Naive thymus-derived CD8-positive, alpha-beta T cell (primary cell): ENCODE measurements around the gene NOP16. TPM values are rescaled to one million over a fixed set of nuclear protein-coding genes. Genes with fewer than 3 reads are reported as not detected.

Experiments
- ATAC-seq, 2 donors: fragments of 150-1000 bp; cut with Tn5 transposase in 1 of 2; sonication (Bioruptor Pico), chemical (Tn5 transposase) in 1 of 2; 1 replicate in 1 of 2; 2 replicates in 1 of 2; pipeline ENCODE4 v1.10.0; 2021; ENCODE audit warnings: mild to moderate bottlenecking in 2 of 2, moderate library complexity in 2 of 2
- POLR2A ChIA-PET: fragments of 350-600 bp; sonication (Branson Sonifier 250); formaldehyde crosslinking; loops from one replicate; lab custom pipeline; 2021; ENCODE audit warnings: antibody characterized with exemption; lab: Charles Lee
- DNase-seq, 10 donors: peaks; one replicate each; pipeline versions ENCODE4 v3.0.0 to v3.0.0-alpha.2; 2020 to 2022
- H3K27ac Mint-ChIP-seq, 10 donors: one replicate each; pipeline ENCODE4 v1.8.0; 2020 to 2022; ENCODE audit warnings: mild to moderate bottlenecking in 10 of 10, mixed read lengths in 10 of 10, moderate library complexity in 4 of 10, inconsistent platforms in 1 of 10
- H3K27me3 Mint-ChIP-seq, 5 donors: one replicate each; pipeline ENCODE4 v1.8.0; 2021 to 2022; ENCODE audit warnings: mixed read lengths in 5 of 5
- H3K36me3 Mint-ChIP-seq, 3 donors: one replicate each; pipeline ENCODE4 v1.8.0; 2020 to 2022; ENCODE audit warnings: mixed read lengths in 3 of 3, mild to moderate bottlenecking in 2 of 3, inconsistent platforms in 1 of 3
- H3K4me1 Mint-ChIP-seq, 4 donors: one replicate each; pipeline ENCODE4 v1.8.0; 2021 to 2022; ENCODE audit warnings: mixed read lengths in 4 of 4
- H3K4me3 Mint-ChIP-seq, 10 donors: one replicate each; pipeline ENCODE4 v1.8.0; 2020 to 2022; ENCODE audit warnings: mild to moderate bottlenecking in 10 of 10, mixed read lengths in 10 of 10, moderate library complexity in 6 of 10, inconsistent platforms in 1 of 10
- H3K9me3 Mint-ChIP-seq, 9 donors: one replicate each; pipeline ENCODE4 v1.8.0; 2020 to 2022; ENCODE audit warnings: mixed read lengths in 9 of 9, mild to moderate bottlenecking in 3 of 9, inconsistent platforms in 1 of 9, moderate library complexity in 1 of 9
- polyA plus RNA-seq, 3 donors: library from polyadenylated mRNA; unstranded; fragments of 300-500 nt; fragmentation: Illumina TruSeq; gene quantifications; one replicate each; pipeline ENCODE4 v1.2.3, GENCODE V29; 2021
- total RNA-seq, 8 experiments: library from RNA in 2 of 8; stranded (reverse) in 2 of 8; gene quantifications; one replicate each; pipeline ENCODE4 v1.2.3 and lab custom pipeline; 2021 to 2026

Gene NOP16
- total and polyA plus RNA-seq, 5 experiments from 2014 or later = 19.1 to 40.5 (median 21.8) TPM

GRCh38 chr5:176416965-176417364, 28.6 kb upstream of the NOP16 start:
- Mint-ChIP-seq H3K4me3 (peak overlapping the region; percentile 61 to 84 (median 76)), H3K36me3 (peaks cover 0 to 3% (median 0%) of the 10 kb centered on the region in 3 donors), H3K27me3 (peaks cover 0 to 2% (median 0%) of the 10 kb centered on the region in 5 donors), H3K27ac (peak overlapping the region in 8 of 10 donors; percentile 72 to 89 (median 85)), H3K9me3 (peaks cover 0 to 5% (median 0%) of the 10 kb centered on the region in 9 donors), H3K4me1 (peaks cover 17 to 44% (median 41%) of the 10 kb centered on the region in 4 donors)
- POLR2A ChIA-PET = interaction anchor here (0.9 to 5.5 kb wide), 14 partner anchors 10 to 179 kb away, joined by 3 to 60 read pairs (median 6); partner anchors contain the start of genes FAF2, HIGD2A, NOP16 and RNF44
- ATAC-seq (no peak), DNase-seq (no peak)

GRCh38 chr5:176415952-176416924, 27.8 kb upstream of the NOP16 start, which contains the start of gene CLTB:
Gene CLTB, minus strand, starts transcription at chr5:176416539. Its CDS starts 176 bp downstream, at chr5:176416363.
- ATAC-seq (peak; percentile 90 to 91), DNase-seq (peak; percentile 72 to 98 (median 85))
- Mint-ChIP-seq H3K4me3 (peak within 1 kb of the TSS; percentile 77 to 88 (median 82)), H3K36me3 (peaks cover 0 to 5% (median 0%) of the 10 kb centered on the region in 3 donors), H3K4me1 (peaks cover 20 to 52% (median 46%) of the 10 kb centered on the region in 4 donors), H3K9me3 (peaks cover 0 to 2% (median 0%) of the 10 kb centered on the region in 9 donors), H3K27ac (peak within 1 kb of the TSS; percentile 72 to 92 (median 88)), H3K27me3 (no peaks in the 10 kb centered on the region)
- POLR2A ChIA-PET = interaction anchor here (0.9 to 5.5 kb wide), 18 partner anchors 10 to 245 kb away, joined by 3 to 60 read pairs (median 5); partner anchors contain the start of genes FAF2, HIGD2A, NOP16 and RNF44

GRCh38 chr5:176415240-176415951, 27.0 kb upstream of the NOP16 start:
- H3K4me1 Mint-ChIP-seq = peaks cover 25 to 59% (median 49%) of the 10 kb centered on the region in 4 donors
- peaks cover 0 to 11% (median 2%) of the 10 kb centered on the region in 3 donors for H3K36me3 Mint-ChIP-seq
- DNase-seq = peak in 1 of 10 donors; percentile 10
- peak overlapping the region; percentile 66 to 88 (median 80) for H3K4me3 Mint-ChIP-seq
- peak overlapping the region; percentile 71 to 92 (median 86) for H3K27ac Mint-ChIP-seq
- POLR2A ChIA-PET = interaction anchor here (1.0 to 5.5 kb wide), 10 partner anchors 20 to 246 kb away, joined by 4 to 60 read pairs (median 10); partner anchors contain the start of genes FAF2, HIGD2A, NOP16 and RNF44
- no peaks in the 10 kb centered on the region for H3K9me3 Mint-ChIP-seq
- no peaks in the 10 kb centered on the region for H3K27me3 Mint-ChIP-seq
- no peak for ATAC-seq

GRCh38 chr5:176414704-176415103, 26.3 kb upstream of the NOP16 start:
- H3K4me3 Mint-ChIP-seq = peak overlapping the region; percentile 66 to 88 (median 80)
- ATAC-seq (no peak), DNase-seq (no peak)
- H3K27me3 Mint-ChIP-seq = no peaks in the 10 kb centered on the region
- H3K27ac Mint-ChIP-seq = peak overlapping the region; percentile 71 to 92 (median 85)
- peaks cover 0 to 17% (median 2%) of the 10 kb centered on the region in 3 donors for H3K36me3 Mint-ChIP-seq
- H3K4me1 Mint-ChIP-seq = peaks cover 31 to 59% (median 49%) of the 10 kb centered on the region in 4 donors
- no peaks in the 10 kb centered on the region for H3K9me3 Mint-ChIP-seq
- POLR2A ChIA-PET = interaction anchor here (0.8 to 5.5 kb wide), 3 partner anchors 33 to 123 kb away, joined by 4 to 60 read pairs (median 9); partner anchors contain the start of genes ARL10, FAF2 and RNF44

GRCh38 chr5:176413709-176414191, 25.4 kb upstream of the NOP16 start:
- H3K36me3 Mint-ChIP-seq = peaks cover 0 to 25% (median 2%) of the 10 kb centered on the region in 3 donors
- DNase-seq (no peak), ATAC-seq (no peak)
- peak overlapping the region in 5 of 10 donors; percentile 68 to 88 (median 71) for H3K27ac Mint-ChIP-seq
- POLR2A ChIA-PET = interaction anchor here (0.6 to 5.5 kb wide), 4 partner anchors 25 to 124 kb away, joined by 4 to 60 read pairs (median 7); partner anchors contain the start of genes ARL10, HIGD2A and RNF44
- no peaks in the 10 kb centered on the region for H3K9me3 Mint-ChIP-seq
- peak overlapping the region in 3 of 10 donors; percentile 2 to 31 (median 14) for H3K4me3 Mint-ChIP-seq
- H3K4me1 Mint-ChIP-seq = peaks cover 31 to 59% (median 48%) of the 10 kb centered on the region in 4 donors
- H3K27me3 Mint-ChIP-seq = no peaks in the 10 kb centered on the region

- Mint-ChIP-seq H3K36me3 (peaks cover 0 to 30% (median 2%) of the 10 kb centered on the region in 3 donors), H3K4me3 (no peak overlapping the region), H3K4me1 (peaks cover 31 to 59% (median 48%) of the 10 kb centered on the region in 4 donors), H3K27me3 (no peaks in the 10 kb centered on the region), H3K9me3 (no peaks in the 10 kb centered on the region), H3K27ac (peak overlapping the region in 3 of 10 donors; percentile 68 to 82 (median 71))
- POLR2A ChIA-PET = interaction anchor here (1.5 to 5.5 kb wide), 2 partner anchors 24 to 124 kb away, joined by 4 to 60 read pairs; partner anchors contain the start of genes HIGD2A and RNF44
- ATAC-seq = no peak
- no peak for DNase-seq
Measured at GRCh38 chr5:176413255-176413565, 24.8 kb upstream of the NOP16 start.

- Mint-ChIP-seq H3K9me3 (no peaks in the 10 kb centered on the region), H3K27me3 (no peaks in the 10 kb centered on the region), H3K4me1 (peaks cover 33 to 59% (median 48%) of the 10 kb centered on the region in 4 donors), H3K27ac (peak overlapping the region in 5 of 10 donors; percentile 16 to 82 (median 61)), H3K4me3 (no peak overlapping the region), H3K36me3 (peaks cover 0 to 35% (median 2%) of the 10 kb centered on the region in 3 donors)
- DNase-seq (no peak), ATAC-seq (no peak)
- POLR2A ChIA-PET = interaction anchor here (1.5 kb wide), 1 partner anchor 24 kb away, joined by 4 read pairs; the partner anchor contains the start of gene HIGD2A
Measured at GRCh38 chr5:176412517-176413254, 24.3 kb upstream of the NOP16 start.

- Mint-ChIP-seq H3K4me3 (no peak overlapping the region), H3K27ac (peak overlapping the region in 5 of 10 donors; percentile 17 to 75 (median 57)), H3K36me3 (peaks cover 0 to 46% (median 2%) of the 10 kb centered on the region in 3 donors), H3K27me3 (no peaks in the 10 kb centered on the region), H3K9me3 (no peaks in the 10 kb centered on the region), H3K4me1 (peaks cover 29 to 48% (median 40%) of the 10 kb centered on the region in 4 donors)
- POLR2A ChIA-PET = no interaction called here
- ATAC-seq (no peak), DNase-seq (no peak)
Measured at GRCh38 chr5:176410486-176411180, 22.2 kb upstream of the NOP16 start.

- no peaks in the 10 kb centered on the region for H3K27me3 Mint-ChIP-seq
- H3K27ac Mint-ChIP-seq = peak overlapping the region in 1 of 10 donors; percentile 43
- H3K4me1 Mint-ChIP-seq = peaks cover 26 to 39% (median 31%) of the 10 kb centered on the region in 4 donors
- POLR2A ChIA-PET = interaction anchor here (0.6 kb wide), 1 partner anchor 134 kb away, joined by 3 read pairs; no protein-coding TSS in a partner anchor
- no peaks in the 10 kb centered on the region for H3K9me3 Mint-ChIP-seq
- no peak for DNase-seq
- H3K36me3 Mint-ChIP-seq = peaks cover 0 to 48% (median 2%) of the 10 kb centered on the region in 3 donors
- no peak for ATAC-seq
- no peak overlapping the region for H3K4me3 Mint-ChIP-seq
Measured at GRCh38 chr5:176409765-176410164, 21.4 kb upstream of the NOP16 start.

- Mint-ChIP-seq H3K27ac (no peak overlapping the region), H3K4me1 (peaks cover 15 to 27% (median 25%) of the 10 kb centered on the region in 4 donors), H3K4me3 (no peak overlapping the region), H3K36me3 (peaks cover 0 to 48% (median 2%) of the 10 kb centered on the region in 3 donors), H3K9me3 (no peaks in the 10 kb centered on the region), H3K27me3 (no peaks in the 10 kb centered on the region)
- DNase-seq (no peak), ATAC-seq (no peak)
- POLR2A ChIA-PET = interaction anchor here (0.7 kb wide), 1 partner anchor 705 kb away, joined by 4 read pairs; no protein-coding TSS in a partner anchor
Measured at GRCh38 chr5:176408590-176408989, 20.2 kb upstream of the NOP16 start.
